NK-92 treated with Interleukin-12 subunit alpha and Interleukin-12 subunit beta, amount 100 ng/mL, for 24 hours (cell line): ENCODE data around the gene ABCG1.

Experiments used
- DNase-seq: peaks from one replicate; lab custom pipeline; 2025; lab: John Stamatoyannopoulos, UW

Gene ABCG1

DNA sequence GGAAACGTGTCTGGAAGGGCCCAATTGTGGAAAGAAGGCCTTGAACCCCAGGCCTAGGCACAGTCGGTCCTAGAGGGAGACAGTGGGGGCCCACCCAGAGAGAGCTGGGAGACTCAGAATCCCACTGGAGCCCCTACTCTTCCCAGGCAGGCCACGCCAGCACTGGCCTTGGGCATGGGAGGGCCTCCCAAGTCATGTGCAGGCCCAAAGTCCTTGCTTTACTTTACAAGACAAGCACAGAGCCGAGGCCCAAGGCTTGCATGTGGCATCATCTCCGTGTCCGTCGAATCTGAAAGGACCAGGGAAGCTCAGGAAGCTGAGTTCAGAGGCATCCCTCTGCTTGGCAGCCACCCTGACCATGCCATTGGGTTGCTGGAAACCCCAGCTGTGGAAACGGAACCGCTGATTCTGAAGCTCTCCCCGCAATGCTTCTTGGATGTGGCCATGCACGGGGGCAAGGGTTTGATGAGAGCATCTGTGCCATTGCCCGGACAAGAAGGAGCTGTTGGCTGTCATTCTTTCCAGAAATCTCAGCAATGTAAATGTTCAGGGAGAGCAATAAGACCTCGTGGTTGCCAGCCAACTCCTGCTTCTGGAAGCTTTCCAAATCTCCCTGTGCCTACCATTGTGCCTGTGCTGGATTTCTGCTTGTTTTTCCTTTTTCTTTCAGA is 32.8 kb downstream of the ABCG1 start:
- DNase-seq = no peak

GRCh38 chr21:42252325-42252654 is 33.4 kb downstream of the ABCG1 start:
- no peak for DNase-seq

DNA sequence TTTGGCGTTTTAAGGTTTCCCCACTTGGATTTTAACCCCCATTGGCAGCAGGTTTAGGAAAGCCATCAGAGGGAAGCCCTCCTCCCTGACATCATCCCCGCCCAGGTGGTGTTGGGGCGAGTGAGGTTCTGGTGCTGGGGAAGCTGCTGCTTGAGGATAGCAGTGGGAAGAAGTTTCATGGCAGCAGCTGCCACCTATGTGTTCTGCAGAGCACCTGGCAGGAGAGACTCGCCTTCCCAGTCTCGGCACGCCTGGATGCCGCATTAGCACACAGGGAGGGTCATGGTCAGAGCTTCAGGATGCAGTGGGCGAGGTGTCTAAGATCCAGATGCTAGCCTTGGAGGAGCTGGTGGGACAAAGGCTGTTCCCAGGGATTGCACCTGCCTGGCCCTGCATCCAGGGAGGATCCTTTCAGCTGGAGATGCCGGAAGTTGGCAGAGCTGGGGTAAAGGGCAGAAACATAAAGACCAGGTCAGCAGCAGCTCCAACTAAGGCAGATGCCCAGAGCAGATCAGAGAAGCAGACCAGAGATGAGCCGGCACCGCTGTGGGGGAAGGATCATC is 33.9 kb downstream of the ABCG1 start:
- no peak for DNase-seq

GRCh38 chr21:42253466-42253865 is 34.5 kb downstream of the ABCG1 start:
- no peak for DNase-seq

GRCh38 chr21:42254083-42254482 is 35.1 kb downstream of the ABCG1 start:
- no peak for DNase-seq

DNA sequence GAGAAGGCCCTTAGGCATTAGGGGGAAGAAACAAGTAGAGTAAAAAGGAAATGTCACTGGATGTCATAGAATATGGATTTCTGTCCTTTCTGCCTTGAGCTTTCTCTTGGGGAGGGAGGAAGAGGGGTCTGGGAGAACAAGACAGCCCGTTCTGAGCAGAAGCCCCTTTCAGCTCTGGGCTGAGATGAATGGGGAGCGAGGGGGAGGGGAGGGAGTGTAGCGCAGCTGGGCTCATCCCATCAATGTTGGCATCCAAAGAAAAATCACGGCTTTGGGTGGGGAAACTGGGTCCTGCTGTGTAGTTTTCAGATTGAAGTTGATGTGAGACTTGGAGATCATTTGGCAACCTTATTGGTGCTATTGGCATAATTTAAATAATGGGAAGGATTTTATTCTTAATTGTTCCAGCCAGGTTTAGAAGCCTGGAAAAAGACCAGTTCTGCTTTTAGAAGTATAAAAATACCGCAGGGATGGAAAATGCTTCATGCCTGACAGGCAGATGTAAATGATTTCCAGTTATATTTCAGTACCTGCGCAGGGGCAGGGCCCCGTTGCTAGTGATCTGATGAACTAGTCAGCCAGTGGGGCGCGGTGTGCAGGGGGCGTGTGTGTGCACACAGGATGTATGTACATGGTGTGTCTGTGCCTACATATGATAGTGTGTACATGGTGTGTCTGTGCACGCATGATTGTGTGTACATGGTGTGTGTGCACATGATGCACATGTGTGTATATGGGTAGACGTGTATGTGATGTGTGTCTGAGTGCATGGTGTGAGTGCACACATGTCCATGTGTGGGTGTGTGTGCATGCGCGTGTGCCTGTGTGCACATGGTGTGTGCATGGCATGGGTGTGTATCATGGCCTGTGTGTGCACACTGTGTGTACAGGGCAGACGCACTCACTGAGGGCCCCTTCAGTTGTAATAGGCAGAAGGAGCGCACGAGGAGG is 36.0 kb downstream of the ABCG1 start:
- no peak for DNase-seq

DNA sequence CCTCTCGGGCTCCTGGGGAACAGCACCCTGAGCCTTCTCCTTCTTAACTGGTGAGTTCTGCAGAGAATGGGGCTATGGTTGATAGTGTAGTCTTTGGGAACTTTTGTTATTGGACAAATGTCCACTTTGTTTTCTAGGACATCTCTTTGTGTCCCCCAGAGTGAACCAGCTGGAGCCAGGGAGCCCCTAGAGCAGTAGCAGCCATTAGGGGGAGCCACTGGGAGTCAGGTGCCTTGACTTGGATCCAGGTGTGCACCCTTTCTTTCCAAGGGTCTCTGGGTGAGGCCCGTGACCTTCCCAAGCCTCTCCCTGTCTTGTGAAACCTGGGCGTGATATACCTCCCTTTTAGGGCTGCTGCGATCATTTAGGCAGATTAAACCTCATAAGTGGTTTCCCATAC is 36.9 kb downstream of the ABCG1 start:
- DNase-seq = no peak

DNA sequence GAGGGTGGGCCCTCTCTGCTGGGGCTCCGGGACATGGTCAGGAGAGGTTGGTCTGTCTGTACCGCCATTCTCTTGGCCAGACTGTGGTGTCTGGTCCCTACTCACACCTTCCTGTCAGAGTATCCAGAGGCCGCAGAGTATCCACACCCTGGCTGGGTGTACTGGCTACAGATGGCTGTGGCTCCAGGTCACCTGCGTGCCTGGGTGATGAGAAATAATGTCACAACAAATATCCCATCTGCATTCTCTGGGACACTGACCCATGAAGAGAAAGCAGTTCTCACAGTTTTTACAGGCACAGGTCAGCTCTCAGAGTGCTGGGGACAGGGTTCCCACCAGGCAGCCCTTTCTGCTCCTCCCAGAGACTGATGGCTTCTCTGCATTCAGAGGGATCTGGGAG is 37.4 kb downstream of the ABCG1 start:
- no peak for DNase-seq

DNA sequence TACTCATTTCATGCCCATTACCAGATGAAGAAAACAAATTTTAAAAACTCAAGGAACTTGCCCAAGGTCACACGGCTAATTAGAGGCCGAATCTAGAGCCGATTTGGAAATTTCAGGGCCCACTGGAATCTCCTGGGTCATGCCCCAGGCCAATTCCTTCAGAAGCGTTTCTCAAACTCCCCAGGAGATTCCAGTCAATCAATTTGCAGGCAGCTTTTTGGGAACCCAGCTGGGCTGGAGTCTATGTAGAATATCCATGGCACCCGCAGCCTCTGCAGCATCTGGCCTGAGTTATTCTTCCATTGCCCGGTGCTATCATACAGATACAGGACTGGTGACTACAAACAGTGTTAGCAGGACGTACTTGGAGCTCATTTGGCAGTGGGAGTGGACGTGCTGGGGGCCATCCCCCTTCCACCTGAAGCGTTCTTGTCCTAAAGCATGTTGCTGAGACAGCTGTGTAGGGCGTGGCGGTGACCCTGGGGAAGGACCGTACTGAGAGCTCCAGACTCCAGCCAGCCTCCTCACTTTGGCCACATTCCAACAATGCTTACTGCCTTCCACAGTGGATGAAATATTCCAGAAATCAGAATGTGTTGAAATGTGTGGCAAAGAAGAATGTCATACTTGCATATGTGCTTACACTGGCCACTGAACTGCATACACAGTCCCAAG is 38.3 kb downstream of the ABCG1 start:
- no peak for DNase-seq

DNA sequence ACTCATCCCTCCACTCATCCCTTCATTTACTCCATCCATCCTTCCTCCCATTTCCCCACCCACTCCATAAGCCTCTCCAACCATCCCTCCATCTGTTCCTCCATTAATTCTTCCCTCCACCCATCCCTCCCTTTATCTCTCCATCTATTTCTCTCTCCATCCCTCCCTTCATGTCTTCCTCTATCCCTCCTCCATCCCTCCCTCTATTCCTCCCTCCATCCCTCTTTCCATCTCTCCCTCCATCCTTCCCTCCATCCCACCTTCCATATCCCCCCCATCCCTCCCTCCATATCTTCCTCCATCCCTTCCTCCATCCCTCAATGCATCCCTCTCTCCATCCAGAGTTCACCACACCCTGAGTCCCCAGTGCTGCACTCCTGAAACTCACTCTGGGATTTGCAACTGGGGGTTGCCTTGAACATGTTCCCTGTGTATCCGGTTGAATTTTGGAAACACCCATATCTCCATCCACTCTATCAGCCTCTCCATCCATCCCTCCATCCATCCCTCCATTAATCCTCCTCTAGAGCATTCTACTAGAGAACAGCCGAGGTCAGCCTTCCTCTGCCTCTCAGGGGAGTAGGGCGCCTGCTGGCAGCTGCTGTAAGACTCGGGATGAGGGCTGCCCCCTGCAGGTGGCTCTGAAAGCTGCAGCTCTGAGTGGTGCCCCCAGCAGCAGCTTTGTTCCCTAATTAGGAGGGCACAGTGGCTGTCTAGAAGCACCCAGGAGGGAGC is 39.4 kb downstream of the ABCG1 start:
- DNase-seq = peak; percentile 45

DNA sequence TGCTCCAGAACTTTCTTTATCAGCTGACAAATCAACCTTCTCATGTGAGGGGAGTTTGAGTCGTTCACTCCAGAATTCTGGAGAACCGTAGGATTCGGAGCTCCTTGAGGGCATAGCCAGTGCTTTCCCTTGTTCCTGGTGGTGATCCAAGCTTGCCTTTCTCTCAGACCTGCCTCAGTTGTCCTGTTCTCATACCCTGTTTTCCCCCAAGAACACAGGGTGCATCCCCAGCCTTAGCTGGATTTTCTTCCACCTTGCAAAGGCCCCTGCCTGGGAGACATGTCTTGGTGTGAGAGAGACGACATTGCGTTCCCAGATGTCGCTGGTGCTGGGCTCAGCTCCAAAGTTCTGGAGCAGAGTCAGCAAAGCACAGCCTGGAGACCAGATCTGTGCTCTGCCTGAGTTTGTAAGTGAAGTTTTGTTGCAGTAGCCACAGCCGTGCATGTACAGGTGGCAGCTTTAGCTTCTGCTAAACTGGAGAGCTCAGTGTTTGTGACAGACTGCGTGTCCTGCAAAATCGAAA is 40.0 kb downstream of the ABCG1 start:
- no peak for DNase-seq

GRCh38 chr21:42260121-42260520 is 41.2 kb downstream of the ABCG1 start:
- no peak for DNase-seq

GRCh38 chr21:42261829-42262200 is 42.9 kb downstream of the ABCG1 start:
- no peak for DNase-seq

- no peak for DNase-seq
Observed at GRCh38 chr21:42262831-42263231, 43.9 kb downstream of the ABCG1 start.

GRCh38 chr21:42263591-42264131 is 44.7 kb downstream of the ABCG1 start:
- no peak for DNase-seq

DNA sequence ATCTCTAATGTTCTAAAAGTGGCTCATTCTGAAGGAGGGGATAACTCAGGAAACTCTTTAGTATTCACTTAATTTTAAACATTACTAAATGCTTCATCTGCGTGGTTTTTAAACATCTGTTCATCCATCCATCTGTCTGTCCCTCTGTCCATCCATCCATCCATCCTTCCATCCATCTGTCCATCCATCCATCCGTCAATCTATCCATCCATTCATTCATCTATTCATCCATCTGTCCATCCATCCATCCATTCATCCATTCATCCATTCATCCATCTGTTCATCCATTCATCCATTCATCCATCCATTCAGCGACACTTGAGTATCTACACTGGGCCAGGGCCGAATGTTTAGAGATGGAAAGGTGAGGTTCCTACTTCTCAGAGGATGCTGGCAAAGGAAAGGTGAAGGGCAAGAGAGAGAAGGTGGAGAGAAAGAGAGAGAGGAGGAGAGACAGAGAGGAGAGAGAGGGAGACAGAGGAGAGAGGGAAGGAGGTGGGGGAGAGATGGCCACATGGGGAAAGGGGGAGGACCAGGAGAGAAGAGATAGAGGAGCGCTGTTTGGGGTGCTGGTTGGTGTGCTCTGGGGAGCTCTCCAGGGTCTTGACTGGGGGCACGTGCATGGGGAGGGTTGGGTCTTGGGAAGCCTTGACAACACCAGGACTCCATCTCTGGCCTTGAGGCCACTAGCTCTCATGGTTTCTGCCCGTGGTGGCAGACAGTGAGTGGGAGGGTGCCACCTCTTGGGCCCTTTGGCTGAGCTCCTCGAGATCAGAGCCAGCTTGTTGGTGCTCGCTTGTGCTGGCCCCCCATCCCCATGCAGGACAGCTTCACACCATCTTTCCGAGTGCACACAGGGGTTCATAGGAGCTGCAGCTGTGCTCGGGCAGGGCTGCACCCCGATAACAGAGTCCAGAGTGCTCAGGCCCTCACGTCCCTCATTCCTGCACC is 45.6 kb downstream of the ABCG1 start:
- no peak for DNase-seq

DNA sequence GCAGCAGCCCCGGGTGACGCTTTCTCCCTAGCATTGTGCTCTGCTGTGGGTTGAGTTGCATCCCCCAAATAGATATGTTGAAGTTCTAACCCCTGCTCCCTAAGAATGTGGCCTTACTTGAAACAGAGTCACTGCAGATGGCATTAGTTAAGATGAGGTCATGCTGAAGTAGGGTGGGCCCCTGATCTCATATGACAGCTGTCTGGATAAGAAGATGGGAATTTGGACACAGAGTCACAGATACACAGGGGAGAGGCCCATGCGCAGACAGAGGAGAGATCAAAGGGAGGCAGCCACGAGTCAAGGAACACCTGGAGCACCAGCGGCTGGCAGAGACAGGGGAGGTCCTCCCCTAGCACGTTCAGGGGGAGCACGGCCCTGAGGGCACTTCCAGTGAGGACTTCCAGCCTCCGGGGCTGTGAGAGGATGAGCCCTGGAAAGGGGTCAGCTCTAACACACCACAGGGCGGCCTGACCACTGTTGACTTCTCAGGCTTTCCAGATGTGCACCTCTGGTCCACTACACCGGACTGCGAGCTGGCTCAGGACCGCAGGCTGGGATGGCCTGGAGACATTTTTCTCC is 46.4 kb downstream of the ABCG1 start:
- no peak for DNase-seq

- DNase-seq = no peak
Observed at GRCh38 chr21:42266971-42267556, 48.1 kb downstream of the ABCG1 start.

GRCh38 chr21:42269386-42269785 is 50.4 kb downstream of the ABCG1 start:
- DNase-seq = no peak

GRCh38 chr21:42271065-42271464 is 52.1 kb downstream of the ABCG1 start:
- no peak for DNase-seq
